ENCODE results near the gene NR2F1-AS1. TPM values are rescaled to one million over a fixed set of nuclear protein-coding genes. Genes with fewer than 3 reads are reported as not detected.

Gene NR2F1-AS1
- total RNA-seq, 1 donor from 2014 or later = 6.9 TPM

DNA sequence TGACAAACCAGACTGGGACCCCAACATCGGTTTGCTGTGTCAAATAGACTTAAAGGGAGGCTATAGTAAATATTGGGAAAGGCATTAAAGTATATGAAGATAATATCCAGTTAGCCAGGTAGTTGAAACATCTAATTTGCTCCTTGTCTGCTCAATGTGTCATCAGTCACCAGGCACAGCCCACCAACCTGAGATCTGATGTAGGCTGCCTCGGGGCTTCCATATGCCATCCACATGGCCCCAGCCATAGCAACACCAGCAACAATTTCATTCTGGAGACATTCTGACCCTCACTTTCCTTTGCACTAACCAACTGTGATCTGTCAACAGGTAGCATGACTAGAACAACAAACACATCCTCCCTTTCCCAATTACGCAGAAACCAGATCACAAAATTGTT, 196.0 kb downstream of the NR2F1-AS1 start:
- Mint-ChIP-seq H3K27ac (ENCODE audit: unreplicated experiment) (no peak overlapping the region), H3K36me3 (ENCODE audit: low read depth, unreplicated experiment) (no peaks in the 10 kb centered on the region), H3K27me3 (ENCODE audit: low read depth, unreplicated experiment) (no peaks in the 10 kb centered on the region), H3K4me1 (ENCODE audit: low read depth, unreplicated experiment) (peaks cover 2% of the 10 kb centered on the region), H3K4me3 (ENCODE audit: unreplicated experiment) (no peak overlapping the region), H3K9me3 (ENCODE audit: unreplicated experiment) (no peaks in the 10 kb centered on the region)
- FAIRE-seq (no peak), DNase-seq (ENCODE audit: low read depth) (no peak)
- H3K36me3 ChIP-seq (ENCODE audit: insufficient read depth, low read length) = no peaks in the 10 kb centered on the region
- no peaks in the 10 kb centered on the region for H3K27me3 ChIP-seq (ENCODE audit: insufficient read depth, low read length)
- H3K4me1 ChIP-seq (ENCODE audit: insufficient read depth, low read length) = peaks cover 6% of the 10 kb centered on the region
- H3K9ac ChIP-seq (ENCODE audit: low read length) = no peak overlapping the region
- TF ChIP-seq EZH2 (IDR thresholded peaks at IDR 0.05; ENCODE audit: insufficient read depth, low read length) (no peak), CTCF (IDR thresholded peaks at IDR 0.05; ENCODE audit: insufficient read depth, low read depth, low read length) (no peak)
- no peak overlapping the region for H3K4me2 ChIP-seq (ENCODE audit: low read length)
- H3K4me3 ChIP-seq (ENCODE audit: insufficient read depth, low read depth, low read length) = no peak overlapping the region
- H3K79me2 ChIP-seq (ENCODE audit: insufficient read depth, low read length) = no peaks in the 10 kb centered on the region
- no peaks in the 10 kb centered on the region for H3K9me3 ChIP-seq (ENCODE audit: insufficient read depth, low read depth, low read length)
- no peaks in the 10 kb centered on the region for H4K20me1 ChIP-seq (ENCODE audit: insufficient read depth, low read length)
- H2AFZ ChIP-seq (ENCODE audit: low read depth, low read length) = no peak overlapping the region
- H3K27ac ChIP-seq (ENCODE audit: low read depth, low read length) = no peak overlapping the region

GRCh38 chr5:93384026-93384425, 197.0 kb downstream of the NR2F1-AS1 start:
- DNase-seq (ENCODE audit: low read depth) (no peak), FAIRE-seq (no peak)
- Mint-ChIP-seq H3K27me3 (ENCODE audit: low read depth, unreplicated experiment) (no peaks in the 10 kb centered on the region), H3K36me3 (ENCODE audit: low read depth, unreplicated experiment) (no peaks in the 10 kb centered on the region), H3K27ac (ENCODE audit: unreplicated experiment) (no peak overlapping the region), H3K4me3 (ENCODE audit: unreplicated experiment) (no peak overlapping the region), H3K9me3 (ENCODE audit: unreplicated experiment) (no peaks in the 10 kb centered on the region), H3K4me1 (ENCODE audit: low read depth, unreplicated experiment) (peaks cover 2% of the 10 kb centered on the region)
- peaks cover 6% of the 10 kb centered on the region for H3K4me1 ChIP-seq (ENCODE audit: insufficient read depth, low read length)
- no peak overlapping the region for H3K4me3 ChIP-seq (ENCODE audit: insufficient read depth, low read depth, low read length)
- no peaks in the 10 kb centered on the region for H3K36me3 ChIP-seq (ENCODE audit: insufficient read depth, low read length)
- no peak overlapping the region for H3K9ac ChIP-seq (ENCODE audit: low read length)
- no peak overlapping the region for H3K4me2 ChIP-seq (ENCODE audit: low read length)
- TF ChIP-seq EZH2 (IDR thresholded peaks at IDR 0.05; ENCODE audit: insufficient read depth, low read length) = no peak
- TF ChIP-seq CTCF (IDR thresholded peaks at IDR 0.05; ENCODE audit: insufficient read depth, low read depth, low read length) = no peak
- no peak overlapping the region for H3K27ac ChIP-seq (ENCODE audit: low read depth, low read length)
- H2AFZ ChIP-seq (ENCODE audit: low read depth, low read length) = no peak overlapping the region
- H4K20me1 ChIP-seq (ENCODE audit: insufficient read depth, low read length) = no peaks in the 10 kb centered on the region
- no peaks in the 10 kb centered on the region for H3K9me3 ChIP-seq (ENCODE audit: insufficient read depth, low read depth, low read length)
- H3K79me2 ChIP-seq (ENCODE audit: insufficient read depth, low read length) = no peaks in the 10 kb centered on the region
- H3K27me3 ChIP-seq (ENCODE audit: insufficient read depth, low read length) = no peaks in the 10 kb centered on the region

DNA sequence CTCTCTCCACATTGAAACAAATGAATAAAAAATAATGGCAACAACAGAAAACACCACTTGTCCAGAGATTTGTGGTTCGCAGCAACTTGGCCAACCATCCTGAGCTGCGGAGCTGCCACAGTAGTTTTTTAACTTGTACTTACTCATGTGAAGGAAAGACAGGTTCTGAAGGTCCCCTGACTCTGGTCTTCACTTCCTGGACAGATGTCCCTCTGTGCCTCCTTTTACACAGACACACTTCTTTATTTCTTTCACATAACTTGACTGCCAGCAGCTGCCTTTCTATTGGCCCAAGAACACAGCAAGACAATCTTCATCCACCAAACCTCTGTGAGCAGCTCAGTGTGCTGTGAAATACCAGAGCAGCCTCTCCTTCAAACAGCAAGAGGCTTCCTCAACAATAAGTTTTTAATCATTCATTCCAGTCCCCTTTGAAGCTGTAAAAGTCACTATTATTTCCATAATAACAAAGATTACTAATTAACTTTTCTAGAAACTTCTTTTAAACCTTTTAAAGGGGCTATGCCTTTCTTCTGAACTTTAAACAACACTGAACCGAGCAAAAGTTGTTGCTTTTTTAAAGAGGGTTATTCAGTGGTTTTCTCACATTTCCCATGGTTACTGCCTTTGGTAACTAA, 198.7 kb downstream of the NR2F1-AS1 start:
- FAIRE-seq (no peak), DNase-seq (ENCODE audit: low read depth) (no peak)
- Mint-ChIP-seq H3K4me3 (ENCODE audit: unreplicated experiment) (no peak overlapping the region), H3K4me1 (ENCODE audit: low read depth, unreplicated experiment) (peaks cover 5% of the 10 kb centered on the region), H3K27me3 (ENCODE audit: low read depth, unreplicated experiment) (no peaks in the 10 kb centered on the region), H3K27ac (ENCODE audit: unreplicated experiment) (no peak overlapping the region), H3K9me3 (ENCODE audit: unreplicated experiment) (no peaks in the 10 kb centered on the region), H3K36me3 (ENCODE audit: low read depth, unreplicated experiment) (no peaks in the 10 kb centered on the region)
- Histone ChIP-seq H3K4me2 (ENCODE audit: low read length) (no peak overlapping the region), H3K9ac (ENCODE audit: low read length) (no peak overlapping the region), H3K9me3 (ENCODE audit: insufficient read depth, low read depth, low read length) (no peaks in the 10 kb centered on the region), H3K4me3 (ENCODE audit: insufficient read depth, low read depth, low read length) (no peak overlapping the region), H3K27me3 (ENCODE audit: insufficient read depth, low read length) (no peaks in the 10 kb centered on the region), H3K36me3 (ENCODE audit: insufficient read depth, low read length) (no peaks in the 10 kb centered on the region), H4K20me1 (ENCODE audit: insufficient read depth, low read length) (no peaks in the 10 kb centered on the region), H3K4me1 (ENCODE audit: insufficient read depth, low read length) (peaks cover 6% of the 10 kb centered on the region), H2AFZ (ENCODE audit: low read depth, low read length) (no peak overlapping the region), H3K27ac (ENCODE audit: low read depth, low read length) (no peak overlapping the region), H3K79me2 (ENCODE audit: insufficient read depth, low read length) (no peaks in the 10 kb centered on the region)
- TF ChIP-seq CTCF (IDR thresholded peaks at IDR 0.05; ENCODE audit: insufficient read depth, low read depth, low read length) = no peak
- no peak for TF ChIP-seq EZH2 (IDR thresholded peaks at IDR 0.05; ENCODE audit: insufficient read depth, low read length)
